GM18907 (cell line): ENCODE results near the gene MAGI2.

Source experiments
- ATAC-seq: cut with Tn5 transposase; IDR thresholded peaks from one replicate; pipeline ENCODE4 v1.9.1; 2021; ENCODE audit warnings: mild to moderate bottlenecking, moderate library complexity; ENCODE audit not compliant: unreplicated experiment

Gene MAGI2

DNA sequence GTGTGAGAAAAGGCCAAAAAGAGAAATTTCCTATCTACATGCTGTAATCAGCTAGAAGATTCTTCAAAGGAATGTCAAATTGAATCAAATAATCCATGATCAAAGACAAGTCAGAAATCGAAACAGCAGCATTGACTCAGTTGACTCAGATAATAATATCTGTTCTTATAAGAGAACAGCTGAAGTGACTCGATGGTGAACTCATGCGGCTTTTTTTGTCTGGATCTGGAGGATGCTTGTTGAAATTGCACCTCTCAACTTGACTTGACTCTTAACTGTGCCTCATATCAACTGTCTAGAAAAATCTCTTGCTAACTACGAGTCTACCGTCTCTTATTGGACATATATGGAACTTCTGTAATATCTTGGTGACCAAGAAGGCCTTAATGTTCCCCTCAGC lies 1055.4 kb downstream of the MAGI2 start:
- no peak for ATAC-seq

DNA sequence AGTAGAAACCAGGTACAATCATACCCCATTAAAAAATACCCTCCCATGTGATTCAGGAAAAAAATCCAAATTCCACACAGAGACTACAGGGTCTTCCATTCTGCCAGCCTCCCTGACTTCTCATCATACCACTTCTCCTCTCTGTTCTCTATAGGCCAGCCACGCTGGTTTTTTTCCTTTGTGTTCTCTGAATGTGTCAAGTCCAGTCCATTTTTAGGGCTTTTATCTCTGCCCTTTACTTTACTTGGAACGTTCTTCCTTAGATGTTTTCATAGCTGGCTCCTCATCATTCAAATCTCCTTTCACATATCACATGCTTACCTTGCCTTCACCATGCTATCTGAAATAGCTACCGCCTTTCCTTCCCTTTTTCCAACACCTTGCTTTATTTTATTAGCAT lies 1057.3 kb downstream of the MAGI2 start:
- ATAC-seq = no peak

DNA sequence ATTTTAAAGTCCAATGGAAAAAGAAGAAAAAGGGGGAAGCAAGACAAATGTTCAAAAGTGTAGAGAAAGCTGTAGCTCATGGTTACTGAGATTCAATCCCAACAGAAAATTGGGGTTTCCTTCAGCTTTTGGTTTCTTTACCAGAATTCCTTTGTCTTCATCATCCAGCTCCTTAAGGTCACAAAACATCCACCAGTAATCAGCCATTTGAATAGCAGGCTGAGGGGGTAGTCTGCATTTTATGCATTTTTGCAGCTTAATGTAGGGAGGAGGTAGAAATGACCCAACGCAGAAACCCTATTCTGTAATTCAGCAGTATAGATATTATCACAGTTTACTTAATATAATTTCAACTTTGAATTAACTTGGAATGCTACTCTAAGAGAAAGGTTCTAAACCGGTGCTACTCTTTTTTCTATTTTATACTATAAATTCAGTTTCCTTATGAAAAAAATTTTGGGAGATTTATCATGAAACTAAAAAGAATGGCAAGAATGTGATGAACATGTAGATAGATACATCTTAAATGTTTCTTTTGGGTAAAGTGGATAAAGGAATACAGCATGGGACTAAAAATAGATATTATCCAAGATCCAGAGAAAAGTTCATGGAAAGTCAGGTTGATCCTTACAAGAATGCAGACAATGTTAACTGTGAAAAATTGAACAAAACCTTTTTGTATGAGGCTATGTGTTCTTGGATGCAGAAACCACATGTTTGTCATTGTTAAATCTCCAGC lies 1058.0 kb downstream of the MAGI2 start:
- no peak for ATAC-seq

DNA sequence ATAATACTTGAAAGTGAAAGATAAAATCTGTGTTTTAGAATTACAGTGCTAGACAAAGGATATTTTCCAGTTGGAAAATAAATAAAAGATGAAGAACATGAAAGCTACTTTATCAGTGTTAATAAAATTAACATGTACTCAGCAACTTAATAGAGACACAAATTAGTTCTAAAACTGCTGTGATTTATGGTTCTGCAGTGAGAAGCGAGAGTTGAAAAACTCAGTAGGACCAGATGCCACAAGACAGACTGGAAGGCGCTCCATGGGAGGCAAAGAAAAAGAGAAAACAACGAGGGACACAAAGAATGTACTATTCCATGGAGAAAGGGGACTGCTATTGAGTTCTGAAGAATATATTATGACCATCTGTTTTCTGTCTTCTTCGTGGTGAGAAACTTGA lies 1064.4 kb downstream of the MAGI2 start:
- ATAC-seq = no peak

DNA sequence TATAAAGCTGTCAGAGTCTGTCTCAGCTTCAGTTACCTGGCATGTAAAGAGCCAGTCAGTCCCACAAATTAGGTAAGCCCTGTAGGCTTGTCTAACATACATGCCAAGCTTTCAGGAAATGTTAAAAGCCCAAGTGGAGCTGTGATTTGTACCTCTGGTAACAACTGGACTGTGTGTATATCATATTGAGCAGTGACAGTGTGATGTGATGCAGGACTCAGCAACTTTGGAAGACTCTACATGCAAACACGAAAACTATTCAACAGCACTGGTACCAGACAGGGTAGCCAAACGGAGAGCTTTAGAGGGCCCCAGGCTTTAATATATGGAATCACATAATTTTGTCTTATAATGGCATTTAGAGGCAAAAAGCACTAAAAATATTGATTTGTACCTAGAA lies 1066.9 kb downstream of the MAGI2 start:
- no peak for ATAC-seq

DNA sequence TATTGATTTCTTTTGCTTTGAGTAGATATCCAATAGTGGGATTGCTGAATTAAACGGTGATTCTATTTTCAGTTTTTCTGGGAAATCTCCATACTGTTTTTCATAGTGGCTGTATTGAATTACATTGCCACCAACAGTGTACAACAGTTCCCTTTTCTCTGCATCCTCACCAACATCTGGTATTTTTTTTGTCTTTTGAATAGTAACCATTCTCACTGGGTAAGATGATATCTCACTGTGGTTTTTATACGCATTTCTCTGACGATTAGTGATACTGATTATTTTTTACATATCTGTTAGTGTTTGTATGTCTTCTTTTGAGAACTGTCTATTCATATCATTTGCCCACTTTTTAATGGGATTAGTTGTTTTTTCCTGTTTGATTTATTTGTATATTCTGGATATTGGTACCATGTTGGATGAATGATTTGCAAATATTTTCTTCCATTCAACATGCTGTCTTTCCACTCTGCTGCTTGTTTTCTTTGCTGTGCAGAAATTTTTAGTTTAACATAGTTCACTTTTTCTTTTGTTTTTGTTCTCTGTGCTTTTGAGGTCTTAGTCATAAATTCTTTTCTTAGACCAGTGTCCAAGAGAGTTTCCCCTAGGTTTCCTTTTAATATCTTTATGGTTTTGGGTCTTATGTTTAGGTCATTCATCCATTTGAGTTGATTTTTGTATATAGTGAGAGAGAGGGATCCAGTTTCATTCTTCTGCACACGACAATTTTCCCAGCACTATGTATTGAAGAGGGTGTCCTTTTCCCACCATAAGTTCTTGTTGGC lies 1070.2 kb downstream of the MAGI2 start:
- no peak for ATAC-seq

DNA sequence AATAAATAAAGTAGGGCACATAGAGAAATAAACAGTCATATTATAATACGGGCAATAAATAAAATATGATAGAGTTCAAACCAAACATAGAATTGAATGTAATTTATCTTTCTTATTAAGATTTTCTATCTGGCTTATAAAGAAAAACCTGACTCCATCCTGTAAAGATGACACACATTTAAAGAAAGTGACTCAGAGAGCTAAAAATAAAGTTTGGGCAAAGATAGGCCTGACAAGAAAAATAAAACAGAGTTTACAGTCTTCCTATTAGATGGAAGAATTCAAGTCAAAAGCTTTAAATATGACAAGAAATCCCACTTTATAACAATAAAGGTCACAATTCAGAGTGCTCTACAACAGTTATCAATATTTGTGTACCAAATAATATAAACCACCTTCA lies 1074.3 kb downstream of the MAGI2 start:
- ATAC-seq = no peak

DNA sequence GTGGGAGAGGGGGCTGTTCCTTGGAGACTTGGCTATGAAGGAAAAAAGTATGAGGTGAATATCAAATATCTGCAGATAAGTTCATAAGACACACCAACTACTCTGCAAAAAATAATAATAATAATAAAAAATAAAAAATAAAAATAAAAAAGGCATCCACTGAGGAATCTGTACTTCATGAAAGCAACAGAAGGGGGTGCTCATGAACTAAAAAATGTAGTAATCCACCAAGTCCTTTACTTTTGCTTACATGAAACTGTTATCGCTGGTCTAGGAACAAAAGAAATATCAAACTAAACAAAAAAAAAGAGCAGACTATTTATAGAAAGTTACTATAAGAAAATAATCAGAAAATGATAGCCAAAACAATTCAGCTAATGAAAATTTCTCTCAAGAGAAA lies 1075.9 kb downstream of the MAGI2 start:
- no peak for ATAC-seq

DNA sequence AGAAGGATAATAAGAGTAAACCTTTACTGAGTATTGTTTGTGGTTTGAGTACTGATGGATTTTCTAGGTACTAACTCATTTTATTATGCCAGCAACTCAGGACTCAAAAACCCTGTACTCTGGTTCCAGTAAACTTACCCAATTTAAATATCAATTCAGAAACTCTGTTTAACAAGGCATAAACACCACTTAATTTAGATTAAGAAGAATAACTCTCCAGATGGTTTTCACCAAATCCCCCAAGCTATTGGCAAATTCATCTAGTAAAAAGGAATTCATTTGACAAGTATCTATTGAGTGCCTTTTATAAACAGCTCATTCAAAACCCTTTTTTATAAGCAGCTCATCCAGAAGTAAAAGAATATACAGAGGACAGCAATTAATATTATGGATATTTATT lies 1082.5 kb downstream of the MAGI2 start:
- no peak for ATAC-seq

DNA sequence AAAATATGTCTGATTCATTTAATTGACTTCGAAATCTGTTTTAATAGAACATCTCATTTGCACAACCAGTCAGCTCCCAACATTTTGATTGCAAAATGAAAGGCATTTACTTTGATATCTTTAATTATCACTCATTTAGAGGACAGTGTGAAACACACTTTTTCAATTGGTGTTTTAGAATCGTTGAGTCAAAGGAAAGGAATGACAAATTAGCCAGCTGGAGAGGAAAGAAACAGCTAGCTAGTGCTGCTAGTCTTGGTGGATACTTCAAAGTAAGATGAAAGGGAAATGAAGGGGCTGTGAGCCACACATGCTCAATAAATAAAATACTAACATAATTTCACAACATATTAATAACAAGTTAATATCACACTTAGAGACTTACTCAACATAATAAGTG lies 1084.7 kb downstream of the MAGI2 start:
- no peak for ATAC-seq

DNA sequence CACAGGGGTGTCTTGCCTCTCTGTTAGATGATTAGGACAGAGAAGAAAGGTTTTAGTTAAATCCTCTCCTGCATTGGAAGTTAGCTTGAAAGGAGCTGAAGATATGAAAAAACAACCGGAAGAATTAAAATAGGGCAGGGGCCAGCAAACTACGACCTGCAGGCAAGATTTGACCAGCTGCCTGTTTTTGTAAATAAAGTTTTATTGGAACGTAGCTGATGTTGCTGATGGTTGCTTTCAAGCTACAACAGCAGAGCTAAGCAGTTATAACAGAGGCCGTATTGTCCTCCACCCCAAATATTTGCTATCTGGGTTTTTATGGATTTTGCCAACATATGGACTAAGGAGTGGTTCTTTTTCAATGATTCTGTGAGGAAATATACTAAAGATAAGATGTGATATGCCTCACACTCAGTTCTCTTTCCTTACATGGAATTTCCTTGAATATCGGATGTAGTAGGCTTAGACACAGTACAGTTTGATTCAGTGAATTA lies 1086.1 kb downstream of the MAGI2 start:
- no peak for ATAC-seq

DNA sequence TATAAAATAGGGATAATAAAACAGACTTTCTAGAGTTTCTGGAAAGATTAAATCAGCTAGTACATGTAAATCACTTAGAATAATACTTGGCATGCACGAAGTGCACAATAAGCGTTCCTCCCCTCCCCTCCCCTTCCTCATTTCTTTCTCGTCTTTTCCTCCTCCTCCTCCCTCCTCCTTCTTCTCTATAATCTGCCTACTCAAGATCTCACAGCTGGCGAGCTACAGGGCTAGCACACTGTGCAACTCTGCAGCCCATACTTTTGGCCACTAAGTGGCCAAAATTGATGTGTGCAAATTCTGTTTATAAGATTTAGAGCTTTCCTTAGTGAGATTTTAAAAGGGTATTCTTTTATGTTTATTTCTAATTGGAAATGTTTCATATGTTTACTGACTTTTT lies 1089.6 kb downstream of the MAGI2 start:
- no peak for ATAC-seq

DNA sequence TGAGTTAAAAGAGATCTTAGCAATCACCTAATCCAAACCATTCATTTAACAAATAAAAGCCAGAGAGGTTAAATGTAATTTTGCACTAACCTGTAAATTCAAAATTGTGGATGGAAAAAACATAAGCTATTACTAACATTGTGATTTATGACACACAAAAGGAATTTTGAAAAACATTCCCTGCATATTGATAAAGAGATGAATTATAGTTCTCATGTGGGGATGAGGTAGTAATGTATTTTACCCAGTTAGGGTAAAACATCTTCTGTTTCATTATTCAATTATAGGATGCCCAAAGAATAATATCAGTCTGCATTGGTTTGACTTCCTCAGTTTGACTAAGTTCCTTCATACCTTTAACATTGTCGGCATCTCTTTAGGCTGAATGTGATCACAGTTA lies 1093.6 kb downstream of the MAGI2 start:
- ATAC-seq = no peak

DNA sequence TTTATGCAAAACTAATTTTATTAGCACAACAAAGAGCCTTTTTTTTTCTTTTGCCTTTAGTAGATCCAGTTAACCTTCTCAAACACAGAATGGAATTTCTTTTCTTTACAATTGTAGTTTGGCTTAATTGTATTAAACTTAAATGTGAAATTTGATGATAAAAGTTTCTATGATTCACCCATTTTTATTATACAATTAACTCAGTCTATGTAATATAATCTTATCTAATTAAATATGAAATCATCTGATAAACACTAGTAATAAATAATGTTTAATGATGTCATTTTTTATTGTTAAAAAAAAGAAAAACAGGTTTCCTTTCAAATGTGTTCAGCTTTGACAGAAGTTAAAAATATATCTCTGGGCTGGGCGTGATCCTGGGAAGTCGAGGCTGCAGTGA lies 1095.8 kb downstream of the MAGI2 start:
- no peak for ATAC-seq

DNA sequence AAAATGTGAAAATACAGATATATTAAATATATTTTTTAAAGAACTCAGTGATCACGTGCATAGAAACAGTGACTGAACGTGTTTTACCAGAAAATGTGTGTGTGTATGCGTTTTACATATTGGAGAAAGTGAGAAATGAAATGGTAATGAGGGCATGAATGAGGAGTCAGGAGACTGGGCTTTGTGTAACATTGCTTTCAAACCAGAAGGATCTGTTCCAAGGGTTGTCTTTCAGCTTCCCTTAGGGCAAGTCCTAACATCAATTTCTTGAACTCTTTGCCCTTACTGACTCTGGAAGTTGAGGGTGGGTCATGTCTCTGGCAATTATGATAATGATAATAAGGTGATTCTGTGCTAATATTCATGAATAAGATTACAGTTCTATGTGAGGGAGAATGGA lies 1097.6 kb downstream of the MAGI2 start:
- no peak for ATAC-seq

DNA sequence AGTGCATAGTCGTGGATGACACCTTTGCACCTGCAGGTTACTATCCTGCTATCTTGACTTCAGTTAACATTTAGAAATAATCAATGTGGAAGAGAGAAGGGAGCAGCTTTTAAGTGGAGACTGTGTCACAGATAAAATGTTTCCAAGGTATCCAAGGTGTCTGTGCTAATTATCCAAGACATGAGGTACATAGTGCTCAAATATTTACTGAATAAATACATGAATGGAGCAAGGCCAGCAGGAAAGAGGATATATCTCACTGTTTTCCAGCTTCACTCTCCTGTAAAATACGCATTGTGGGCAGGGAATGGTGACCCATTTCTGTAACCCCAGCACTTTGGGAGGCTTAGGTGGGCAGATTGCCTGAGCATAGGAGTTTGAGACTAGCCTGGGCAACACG lies 1102.5 kb downstream of the MAGI2 start:
- ATAC-seq = no peak

DNA sequence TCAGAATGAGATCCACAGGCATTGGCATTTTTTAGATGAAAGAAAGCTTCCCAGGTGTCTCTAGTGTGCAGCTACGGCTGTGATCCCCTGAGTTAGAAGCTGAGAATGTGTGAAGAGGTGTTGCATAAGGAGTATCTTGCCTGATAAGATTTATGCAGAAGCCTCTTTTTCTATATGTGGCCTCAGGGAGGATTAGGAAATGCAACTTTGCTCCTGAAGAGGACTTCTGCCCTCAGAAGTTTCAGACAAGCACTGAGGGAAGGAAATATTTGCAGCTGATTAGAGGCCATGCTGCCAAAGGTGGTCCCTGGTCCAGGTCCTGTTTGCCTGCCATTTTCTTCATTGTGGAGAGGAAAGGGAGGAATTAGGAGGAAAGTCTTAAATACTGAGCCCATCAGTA lies 1103.1 kb downstream of the MAGI2 start:
- ATAC-seq = no peak

DNA sequence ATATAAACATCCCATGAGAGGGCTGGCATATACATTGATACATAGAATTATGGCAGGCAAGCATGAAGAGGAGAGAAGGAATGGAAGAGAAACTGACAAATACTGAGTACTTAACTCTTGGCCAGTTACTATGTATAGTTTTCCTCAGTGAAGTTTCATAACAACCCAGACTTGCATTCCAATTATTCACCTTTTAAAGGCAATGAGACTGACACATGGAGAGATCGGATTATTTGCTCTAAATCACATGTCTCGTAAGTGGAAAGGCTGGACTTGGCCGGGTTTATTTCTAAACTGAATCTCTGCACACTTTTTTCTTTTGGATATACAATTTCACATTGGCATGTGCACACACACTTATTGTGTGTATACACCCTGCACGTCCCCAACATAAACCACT lies 1106.6 kb downstream of the MAGI2 start:
- ATAC-seq = no peak

DNA sequence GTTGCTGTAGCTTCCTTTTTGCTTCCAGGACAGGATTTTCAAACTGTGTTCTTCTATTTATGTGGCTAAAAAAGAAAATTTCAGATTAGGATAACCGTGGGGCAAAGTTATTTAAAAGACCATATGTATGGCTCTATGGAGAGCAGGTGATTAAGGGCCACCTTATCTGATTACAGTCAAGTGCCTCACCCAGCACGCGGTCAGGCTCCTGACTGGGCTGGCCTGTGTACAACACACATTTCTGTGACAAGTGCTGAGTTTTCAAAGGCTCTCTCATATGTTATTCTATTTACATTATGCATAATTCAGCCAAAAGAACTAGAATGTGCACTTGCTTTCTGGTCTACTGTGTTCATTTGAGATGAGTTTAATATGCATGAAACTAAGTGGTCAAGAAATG lies 1107.5 kb downstream of the MAGI2 start:
- ATAC-seq = no peak

DNA sequence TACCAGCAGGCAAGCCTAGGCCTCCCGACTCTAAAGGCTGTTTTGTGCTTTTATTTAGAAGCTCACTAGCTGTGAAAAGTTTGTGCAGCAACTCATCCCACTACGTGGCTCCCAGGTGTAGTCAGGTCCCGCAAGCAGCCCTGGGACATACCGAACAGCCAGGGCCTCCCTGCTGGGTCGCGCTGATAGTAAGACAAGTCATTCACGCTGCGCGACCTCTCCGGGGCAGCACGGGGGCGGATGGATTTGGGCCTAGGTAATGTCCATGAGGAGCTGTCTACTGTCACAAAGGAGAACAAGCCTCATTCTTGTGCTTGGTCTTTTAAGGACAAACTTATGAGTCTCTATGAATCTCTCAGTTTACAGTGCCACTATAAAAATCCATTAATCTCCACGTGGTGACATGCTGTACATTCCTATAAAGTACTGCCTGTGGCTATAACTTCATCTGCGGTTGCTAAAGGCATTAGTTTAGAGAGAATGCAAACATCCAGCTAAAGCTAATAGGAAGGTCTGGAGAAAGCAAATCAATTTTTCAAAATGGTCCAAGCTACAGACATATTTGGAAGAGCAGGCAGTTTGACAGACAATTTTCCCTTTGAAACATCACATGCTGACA lies 1108.1 kb downstream of the MAGI2 start:
- no peak for ATAC-seq

DNA sequence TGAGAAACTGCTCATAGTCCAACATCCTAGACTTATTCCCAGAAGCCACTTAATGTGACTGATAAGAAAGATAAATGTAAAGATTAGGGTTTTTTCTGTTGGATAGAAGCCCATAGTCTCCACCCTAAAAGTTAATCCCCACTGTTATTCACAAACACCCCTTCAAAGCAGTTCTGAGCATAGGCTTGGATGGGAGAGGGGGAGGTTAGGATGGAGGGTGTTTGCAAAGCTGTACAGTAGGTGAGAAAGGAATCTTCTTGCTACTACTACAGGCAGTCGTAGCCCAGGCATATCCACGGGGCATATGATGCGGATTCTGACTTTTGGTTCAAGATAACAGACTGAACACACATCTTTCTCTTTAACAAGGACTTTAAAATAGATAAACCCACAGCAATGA lies 1119.0 kb downstream of the MAGI2 start:
- no peak for ATAC-seq
